Measurements from ENCODE around the gene DMXL1.
"Not testable (repeated sequence)": the region's sequence is repeated elsewhere in the genome, so short reads cannot be mapped to it uniquely, and the experiment has no call there.

Gene DMXL1

DNA sequence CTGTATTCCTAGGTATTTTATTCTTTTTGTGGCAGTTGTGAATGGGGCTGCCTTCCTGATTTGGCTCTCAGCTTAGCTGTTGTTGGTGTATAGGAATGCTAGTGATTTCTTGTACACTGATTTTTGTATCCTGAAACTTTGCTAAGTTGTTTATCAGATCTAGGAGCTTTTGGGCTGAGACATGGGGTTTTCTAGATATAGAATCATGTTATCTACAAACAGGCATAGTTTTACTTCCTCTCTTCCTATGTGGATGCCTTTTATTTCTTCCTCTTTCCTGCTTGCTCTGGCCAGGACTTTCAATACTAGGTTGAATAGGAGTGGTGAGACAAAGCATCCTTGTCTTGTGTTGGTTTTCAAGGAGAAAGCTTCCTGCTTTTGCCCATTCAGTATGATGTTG is 129.9 kb downstream of the DMXL1 start:
- DNase-seq (ENCODE audit: low spot score) = peak; percentile 6

GRCh38 chr5:119207105-119207504 is 136.2 kb downstream of the DMXL1 start:
- no peak for DNase-seq (ENCODE audit: low spot score)

DNA sequence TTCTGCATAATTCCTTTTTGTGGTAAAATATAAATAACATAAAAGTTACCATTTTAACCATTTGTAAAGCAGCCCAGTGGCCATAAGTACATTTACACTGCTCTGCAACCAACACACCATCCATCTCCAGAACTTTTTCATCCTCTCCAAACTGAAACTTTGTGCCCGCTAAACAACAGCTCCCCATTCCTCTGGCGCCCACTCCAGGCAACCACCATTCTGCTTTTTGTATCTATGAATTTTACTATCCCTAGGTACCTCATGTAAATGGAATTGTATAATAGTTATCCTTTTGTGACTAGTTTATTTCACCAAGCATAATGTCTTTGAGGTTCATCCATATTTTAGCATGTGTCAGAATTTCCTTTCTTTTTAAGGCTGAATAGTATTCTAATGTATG is 141.1 kb downstream of the DMXL1 start:
- no peak for DNase-seq (ENCODE audit: low spot score)

DNA sequence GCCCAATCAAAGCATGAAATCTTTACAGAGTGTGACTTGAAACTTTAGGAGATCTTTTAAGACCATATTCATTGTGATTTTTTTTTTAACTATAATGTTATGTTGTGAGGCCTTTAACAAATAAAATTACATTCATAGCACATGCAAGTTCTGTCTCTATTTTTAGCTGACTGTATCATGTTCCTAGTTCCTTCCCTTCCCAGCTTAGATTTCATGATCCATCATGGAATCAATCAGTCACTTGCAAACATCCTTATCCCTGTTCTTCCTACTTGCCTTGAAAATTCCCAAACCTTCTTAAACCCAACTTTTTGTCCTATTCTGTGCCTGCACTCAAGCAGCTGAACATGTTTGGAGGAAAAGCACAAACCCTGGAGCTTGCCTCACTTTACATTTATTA is 141.8 kb downstream of the DMXL1 start:
- DNase-seq (ENCODE audit: low spot score) = no peak

- DNase-seq (ENCODE audit: low spot score) = no peak
Measured at GRCh38 chr5:119217183-119217582, 146.3 kb downstream of the DMXL1 start.

DNA sequence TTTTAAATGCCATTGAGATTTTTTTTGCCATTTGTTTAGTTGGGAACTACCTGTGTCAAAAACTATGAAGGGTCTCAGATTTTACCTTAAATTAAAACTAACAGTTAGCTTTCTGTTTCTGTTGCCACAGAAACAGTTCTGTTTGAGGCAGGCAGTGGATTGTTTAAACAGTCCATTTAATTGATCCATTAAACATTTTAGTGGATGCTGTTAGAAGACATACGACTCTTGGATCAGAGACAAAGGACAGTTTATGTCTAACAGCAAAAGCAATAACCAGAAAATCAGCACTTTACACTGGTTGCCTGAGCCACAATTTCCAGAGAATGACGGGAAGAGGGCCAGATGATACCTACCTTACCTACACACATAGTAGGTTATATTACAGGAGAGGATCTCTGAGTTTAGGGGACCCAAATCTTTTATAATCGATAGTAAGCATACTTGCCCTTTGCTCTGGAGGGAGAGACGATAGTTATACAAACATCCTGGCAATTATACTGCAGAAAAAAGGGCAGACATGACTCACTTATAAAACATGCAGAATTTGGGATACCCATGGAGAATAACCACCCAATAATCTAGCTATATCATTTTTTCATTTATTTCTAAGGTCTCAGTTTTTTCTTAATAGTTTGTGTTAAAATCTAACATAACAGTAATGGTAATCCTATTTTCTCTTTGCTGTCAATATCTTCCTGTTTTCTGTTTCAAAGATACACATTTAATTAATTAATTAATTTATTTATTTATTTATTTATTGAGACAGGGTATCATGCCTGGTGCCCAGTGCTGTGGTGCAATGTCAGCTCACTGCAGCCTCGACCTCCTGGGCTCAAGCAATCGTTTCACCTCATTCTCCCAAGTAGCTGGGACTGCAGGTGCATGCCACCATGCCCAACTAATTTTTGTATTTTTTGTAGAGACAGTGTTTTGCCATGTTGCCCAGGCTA is 148.2 kb downstream of the DMXL1 start:
- no peak for DNase-seq (ENCODE audit: low spot score)

DNA sequence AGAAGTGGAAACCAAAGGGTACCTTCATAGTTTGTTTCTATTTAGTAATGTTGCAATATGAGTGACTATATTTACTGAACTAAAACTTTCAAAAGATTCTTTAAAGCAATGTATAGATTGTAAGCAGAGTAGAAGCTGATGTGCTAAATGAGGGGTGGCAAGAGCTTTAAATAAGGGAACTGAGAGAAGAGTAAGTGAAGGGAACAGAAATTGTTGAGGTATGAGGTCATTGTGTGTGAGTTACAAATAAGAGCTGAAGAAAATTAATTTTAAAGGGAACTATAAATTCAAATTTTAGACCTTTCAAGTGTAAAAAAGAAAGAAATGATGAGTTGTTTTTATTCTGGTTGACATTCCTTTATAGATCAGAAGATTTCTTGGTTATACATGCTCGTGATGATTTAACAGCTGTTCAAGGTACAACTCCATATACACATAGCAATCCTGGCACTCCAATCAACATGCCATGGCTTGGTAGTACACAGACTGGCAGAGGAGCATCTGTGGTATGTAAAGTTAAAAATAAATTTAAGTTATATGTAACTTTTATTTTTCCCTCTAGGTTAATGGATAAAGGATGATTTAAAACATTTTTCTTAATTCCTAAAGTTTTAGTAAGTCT is 149.8 kb downstream of the DMXL1 start:
- DNase-seq (ENCODE audit: low spot score) = no peak

DNA sequence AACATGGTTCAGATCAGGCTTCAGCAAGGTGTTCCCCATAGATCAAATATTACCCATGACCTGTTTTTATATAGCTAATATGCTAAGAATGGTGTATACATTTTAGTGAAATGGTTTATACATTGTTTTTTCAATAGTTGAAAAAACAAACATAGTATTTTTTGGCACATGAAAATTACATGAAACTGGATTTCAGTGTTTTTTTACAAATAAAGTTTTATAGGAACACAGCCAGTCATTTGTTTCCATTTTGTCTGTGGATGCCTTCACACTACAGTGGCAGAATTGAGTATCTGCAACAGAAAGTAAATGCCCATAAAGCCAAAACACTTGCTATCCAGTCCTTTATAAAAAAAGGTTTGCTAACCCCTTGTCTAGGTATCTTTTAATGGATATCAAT is 150.4 kb downstream of the DMXL1 start:
- DNase-seq (ENCODE audit: low spot score) = no peak

- no peak for DNase-seq (ENCODE audit: low spot score)
Measured at GRCh38 chr5:119229950-119230349, 159.1 kb downstream of the DMXL1 start.

DNA sequence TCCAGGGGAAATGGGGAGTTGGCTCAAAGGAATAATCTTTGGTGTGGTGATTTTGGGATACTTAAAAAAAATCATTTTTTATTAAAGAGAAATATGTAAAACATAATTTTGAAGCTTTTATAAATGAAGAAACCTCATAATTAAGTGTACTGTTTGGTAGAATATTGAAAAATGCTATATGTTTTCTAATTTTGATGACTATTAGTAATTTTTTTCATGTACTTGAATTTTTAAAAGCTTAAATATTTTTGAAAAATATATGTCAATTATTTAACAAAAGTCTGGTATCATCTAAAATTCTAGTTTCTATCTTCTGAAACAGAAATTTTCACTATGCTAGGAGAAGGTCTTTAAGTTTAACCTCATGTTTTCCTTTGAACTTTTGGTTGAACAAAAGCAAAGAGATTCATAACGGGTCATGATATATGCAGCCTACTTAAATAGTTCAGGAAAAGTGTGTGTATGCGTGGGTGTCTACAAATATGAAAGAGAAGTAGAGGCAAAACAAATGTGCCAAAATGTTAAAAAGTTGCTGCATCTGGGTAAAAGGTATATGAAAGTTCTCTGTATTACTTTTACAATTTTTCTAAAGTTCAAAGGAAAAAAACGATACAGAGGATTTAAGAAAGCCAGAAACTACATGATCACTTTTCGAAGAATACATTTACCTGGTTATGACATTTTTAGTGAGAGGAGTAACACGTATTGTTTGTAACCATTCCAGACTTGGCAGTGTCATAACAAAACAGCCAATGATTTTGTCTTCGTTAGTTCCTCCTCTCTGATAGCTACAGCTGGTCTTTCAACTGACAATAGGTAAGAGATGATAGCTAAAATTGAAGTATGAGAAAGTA is 167.6 kb downstream of the DMXL1 start:
- DNase-seq (ENCODE audit: low spot score) = no peak

- DNase-seq (ENCODE audit: low spot score) = no peak
Measured at GRCh38 chr5:119239119-119239417, 168.2 kb downstream of the DMXL1 start.

- not testable (repeated sequence) for DNase-seq (ENCODE audit: low spot score)
Measured at GRCh38 chr5:119239826-119240225, 168.9 kb downstream of the DMXL1 start.

- DNase-seq (ENCODE audit: low spot score) = no peak
Measured at GRCh38 chr5:119243888-119244287, 173.0 kb downstream of the DMXL1 start.

- peak; percentile 12 for DNase-seq (ENCODE audit: low spot score)
Measured at GRCh38 chr5:119250946-119251901, 180.3 kb downstream of the DMXL1 start.

- no peak for DNase-seq (ENCODE audit: low spot score)
Measured at GRCh38 chr5:119255571-119256356, 184.9 kb downstream of the DMXL1 start.

DNA sequence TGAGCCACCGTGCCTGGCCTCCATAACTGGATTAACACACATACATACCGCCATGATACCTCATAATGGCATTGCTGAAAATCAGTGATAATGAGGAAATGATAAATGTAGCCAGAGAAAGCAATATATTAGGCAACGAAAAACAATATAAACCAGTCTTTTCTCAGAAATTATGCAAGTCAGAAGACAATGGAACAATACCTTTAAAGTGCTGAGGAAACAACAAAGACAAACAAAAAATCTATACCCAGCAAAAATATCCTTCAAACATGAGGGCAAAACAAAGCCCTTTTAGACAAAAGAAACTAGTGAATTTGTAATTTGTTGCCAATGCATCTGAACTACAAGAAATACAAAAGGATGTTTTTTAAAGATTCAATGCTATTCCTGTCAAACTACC is 186.7 kb downstream of the DMXL1 start:
- no peak for DNase-seq (ENCODE audit: low spot score)

DNA sequence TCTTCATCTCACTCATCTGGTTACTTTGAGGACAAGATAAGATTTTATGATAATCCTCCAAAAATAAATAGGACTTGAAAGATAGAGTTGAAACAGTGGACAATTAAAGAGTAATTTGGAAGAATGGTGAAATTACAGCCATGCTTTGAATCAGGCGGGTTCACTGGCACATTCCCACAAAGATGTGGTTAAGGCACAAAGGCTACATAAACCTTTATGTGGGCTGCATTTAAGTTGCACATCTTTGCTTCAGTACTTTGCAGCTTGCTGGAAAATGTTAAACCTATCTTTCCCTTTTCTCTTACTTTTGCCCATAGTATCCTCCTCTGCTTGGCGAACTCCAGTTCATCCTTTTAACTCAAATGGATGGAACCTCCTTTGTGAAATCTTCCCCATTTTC is 192.8 kb downstream of the DMXL1 start:
- DNase-seq (ENCODE audit: low spot score) = no peak

- no peak for DNase-seq (ENCODE audit: low spot score)
Measured at GRCh38 chr5:119264186-119264585, 193.3 kb downstream of the DMXL1 start.

- DNase-seq (ENCODE audit: low spot score) = peak; percentile 98
Measured at GRCh38 chr5:119267958-119268386, 197.1 kb downstream of the DMXL1 start.

- DNase-seq (ENCODE audit: low spot score) = peak; percentile 97
Measured at GRCh38 chr5:119268387-119269060, 197.6 kb downstream of the DMXL1 start.

All from Ammon's horn (tissue), 1 donor.